ENCODE data around the gene GPR33.

GRCh38 chr14:31487886-31488285 lies at the start of gene GPR33:
- no peak for TF ChIP-seq TP53 (CRISPR knock-in tag; IDR thresholded peaks at IDR 0.05)
- TF ChIP-seq, protein P1, sequence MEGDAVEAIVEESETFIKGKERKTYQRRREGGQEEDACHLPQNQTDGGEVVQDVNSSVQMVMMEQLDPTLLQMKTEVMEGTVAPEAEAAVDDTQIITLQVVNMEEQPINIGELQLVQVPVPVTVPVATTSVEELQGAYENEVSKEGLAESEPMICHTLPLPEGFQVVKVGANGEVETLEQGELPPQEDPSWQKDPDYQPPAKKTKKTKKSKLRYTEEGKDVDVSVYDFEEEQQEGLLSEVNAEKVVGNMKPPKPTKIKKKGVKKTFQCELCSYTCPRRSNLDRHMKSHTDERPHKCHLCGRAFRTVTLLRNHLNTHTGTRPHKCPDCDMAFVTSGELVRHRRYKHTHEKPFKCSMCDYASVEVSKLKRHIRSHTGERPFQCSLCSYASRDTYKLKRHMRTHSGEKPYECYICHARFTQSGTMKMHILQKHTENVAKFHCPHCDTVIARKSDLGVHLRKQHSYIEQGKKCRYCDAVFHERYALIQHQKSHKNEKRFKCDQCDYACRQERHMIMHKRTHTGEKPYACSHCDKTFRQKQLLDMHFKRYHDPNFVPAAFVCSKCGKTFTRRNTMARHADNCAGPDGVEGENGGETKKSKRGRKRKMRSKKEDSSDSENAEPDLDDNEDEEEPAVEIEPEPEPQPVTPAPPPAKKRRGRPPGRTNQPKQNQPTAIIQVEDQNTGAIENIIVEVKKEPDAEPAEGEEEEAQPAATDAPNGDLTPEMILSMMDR (IDR thresholded peaks at IDR 0.05): no peak
- TF ChIP-seq FOSB (CRISPR knock-in tag; IDR thresholded peaks at IDR 0.05): no peak
- TF ChIP-seq POLR2AphosphoS2 (conservative IDR thresholded peaks at IDR 0.05; ENCODE audit: low read length): no peak
- no peak for TF ChIP-seq POLR2A (IDR thresholded peaks at IDR 0.05; ENCODE audit: low read length)
- TF ChIP-seq ZNF302 (CRISPR knock-in tag; IDR thresholded peaks at IDR 0.05): no peak
- no peak for TF ChIP-seq CHD2 (IDR thresholded peaks at IDR 0.05; ENCODE audit: low read length, partially characterized antibody)
- TF ChIP-seq KDM5A (IDR thresholded peaks at IDR 0.05): no peak
- TF ChIP-seq BHLHE40 (IDR thresholded peaks at IDR 0.05; ENCODE audit: low read depth, low read length): no peak
